Fibroblast of lung (primary cell): ENCODE results near the gene ALDH7A1. TPM values are rescaled to one million over a fixed set of nuclear protein-coding genes. Genes with fewer than 3 reads are reported as not detected.

Experiments used
- DNase-seq, 2 donors: peaks; one replicate each; pipeline versions ENCODE4 v3.0.0 to v3.0.0-alpha.2; 2010; ENCODE audit warnings: low read depth in 2 of 2
- H2AFZ ChIP-seq: 2 replicates; pipeline ENCODE4 v1.5.1; 2012; ENCODE audit warnings: low read length, control low read depth, inconsistent platforms
- H3K27ac ChIP-seq: 2 replicates; pipeline ENCODE4 v1.5.1; 2011; ENCODE audit warnings: low read length, control low read depth; ENCODE audit not compliant: insufficient read depth
- H3K27me3 ChIP-seq: 2 replicates; pipeline ENCODE4 v1.5.1; 2011; ENCODE audit warnings: mild to moderate bottlenecking, low read length; ENCODE audit not compliant: control insufficient read depth, insufficient read depth
- H3K36me3 ChIP-seq: 2 replicates; pipeline ENCODE4 v1.5.1; 2011; ENCODE audit warnings: low read length; ENCODE audit not compliant: control insufficient read depth, insufficient read depth
- H3K4me1 ChIP-seq: 2 replicates; pipeline ENCODE4 v1.5.1; 2011; ENCODE audit warnings: low read length; ENCODE audit not compliant: control insufficient read depth, insufficient read depth; ENCODE audit errors: extremely low read depth
- H3K4me2 ChIP-seq: 2 replicates; pipeline ENCODE4 v1.5.1; 2011; ENCODE audit warnings: low read length, control low read depth; ENCODE audit not compliant: insufficient read depth; ENCODE audit errors: extremely low read depth
- H3K4me3 ChIP-seq, 4 experiments: fragments of 200-600 bp in 1 of 4; sonication (generic) in 1 of 4; replicated peaks in 1 of 4; 2 replicates each; pipeline ENCODE4 v1.5.1; 2011 to 2016; ENCODE audit warnings: low read length in 4 of 4, low read depth in 3 of 4, mild to moderate bottlenecking in 3 of 4, control low read depth in 2 of 4, inconsistent platforms in 1 of 4, mixed read lengths in 1 of 4; ENCODE audit not compliant: insufficient read depth in 1 of 4; ENCODE audit errors: control extremely low read depth in 1 of 4
- H3K79me2 ChIP-seq: 2 replicates; pipeline ENCODE4 v1.5.1; 2012; ENCODE audit warnings: mild to moderate bottlenecking, low read length, inconsistent platforms; ENCODE audit not compliant: control insufficient read depth, insufficient read depth
- H3K9ac ChIP-seq: 2 replicates; pipeline ENCODE4 v1.5.1; 2011; ENCODE audit warnings: mild to moderate bottlenecking, low read length, control low read depth; ENCODE audit not compliant: insufficient read depth
- H3K9me3 ChIP-seq: 2 replicates; pipeline ENCODE4 v1.5.1; 2012; ENCODE audit warnings: low read depth, low read length; ENCODE audit not compliant: control insufficient read depth, insufficient read depth
- H4K20me1 ChIP-seq: 2 replicates; pipeline ENCODE4 v1.5.1; 2011; ENCODE audit warnings: low read length; ENCODE audit not compliant: control insufficient read depth, insufficient read depth; ENCODE audit errors: extremely low read depth
- EZH2 ChIP-seq: IDR thresholded peaks from 2 replicates; pipeline ENCODE4 v1.5.1; 2012; ENCODE audit warnings: low read length, control low read depth, mild to moderate bottlenecking; ENCODE audit errors: missing control alignments
- polyA plus RNA-seq, 2 donors: library from polyadenylated mRNA; depleted of rRNA in 1 of 2; stranded (reverse) in 1 of 2; unstranded in 1 of 2; fragments of >200 nt; gene quantifications; 2 replicates each; pipeline ENCODE4 v1.2.1, GENCODE V29; 2011 to 2012; ENCODE audit warnings: missing spikeins in 1 of 2
- total RNA-seq: library from RNA; depleted of rRNA; stranded (reverse); fragments of >200 nt; gene quantifications from 2 replicates; pipeline ENCODE4 v1.2.1, GENCODE V29; 2014
- TF ChIP-seq, protein P1 (sequence below), 2 donors: IDR thresholded peaks in 1 of 2; conservative IDR thresholded peaks in 1 of 2; 1 replicate in 1 of 2; 2 replicates in 1 of 2; pipeline ENCODE4 v1.5.1; 2011 to 2012; ENCODE audit warnings: low read length in 2 of 2, control low read depth in 1 of 2, inconsistent platforms in 1 of 2, low read depth in 1 of 2, mild to moderate bottlenecking in 1 of 2

Gene ALDH7A1
- total and polyA plus RNA-seq, 2 donors (not counting 1 experiment from before 2014, with no cell fraction given): 44.8 to 53.3 TPM

GRCh38 chr5:126508962-126509279 is 86.1 kb downstream of the ALDH7A1 start:
- H3K27ac ChIP-seq: no peak overlapping the region
- H2AFZ ChIP-seq: peak overlapping the region; percentile 12
- no peak overlapping the region for H3K4me2 ChIP-seq
- no peaks in the 10 kb centered on the region for H3K79me2 ChIP-seq
- no peak for TF ChIP-seq EZH2
- TF ChIP-seq, protein P1, sequence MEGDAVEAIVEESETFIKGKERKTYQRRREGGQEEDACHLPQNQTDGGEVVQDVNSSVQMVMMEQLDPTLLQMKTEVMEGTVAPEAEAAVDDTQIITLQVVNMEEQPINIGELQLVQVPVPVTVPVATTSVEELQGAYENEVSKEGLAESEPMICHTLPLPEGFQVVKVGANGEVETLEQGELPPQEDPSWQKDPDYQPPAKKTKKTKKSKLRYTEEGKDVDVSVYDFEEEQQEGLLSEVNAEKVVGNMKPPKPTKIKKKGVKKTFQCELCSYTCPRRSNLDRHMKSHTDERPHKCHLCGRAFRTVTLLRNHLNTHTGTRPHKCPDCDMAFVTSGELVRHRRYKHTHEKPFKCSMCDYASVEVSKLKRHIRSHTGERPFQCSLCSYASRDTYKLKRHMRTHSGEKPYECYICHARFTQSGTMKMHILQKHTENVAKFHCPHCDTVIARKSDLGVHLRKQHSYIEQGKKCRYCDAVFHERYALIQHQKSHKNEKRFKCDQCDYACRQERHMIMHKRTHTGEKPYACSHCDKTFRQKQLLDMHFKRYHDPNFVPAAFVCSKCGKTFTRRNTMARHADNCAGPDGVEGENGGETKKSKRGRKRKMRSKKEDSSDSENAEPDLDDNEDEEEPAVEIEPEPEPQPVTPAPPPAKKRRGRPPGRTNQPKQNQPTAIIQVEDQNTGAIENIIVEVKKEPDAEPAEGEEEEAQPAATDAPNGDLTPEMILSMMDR (conservative IDR thresholded peaks at IDR 0.05 in 1 of 2, IDR thresholded peaks at IDR 0.05 in 1 of 2; ENCODE audit: low read depth in 1 of 2, low read length in 2 of 2): no peak
- no peaks in the 10 kb centered on the region for H4K20me1 ChIP-seq
- peak in 1 of 2 donors; percentile 44 for DNase-seq
- H3K4me3 ChIP-seq: no peak overlapping the region
- H3K27me3 ChIP-seq: no peaks in the 10 kb centered on the region
- H3K9ac ChIP-seq: no peak overlapping the region
- peaks cover 2% of the 10 kb centered on the region for H3K4me1 ChIP-seq
- no peaks in the 10 kb centered on the region for H3K9me3 ChIP-seq
- no peaks in the 10 kb centered on the region for H3K36me3 ChIP-seq

- Histone ChIP-seq H3K4me1 (peaks cover 6% of the 10 kb centered on the region), H3K4me2 (no peak overlapping the region), H3K79me2 (no peaks in the 10 kb centered on the region), H3K36me3 (no peaks in the 10 kb centered on the region), H2AFZ (peak overlapping the region; percentile 12), H3K27me3 (no peaks in the 10 kb centered on the region), H3K4me3 (no peak overlapping the region), H3K9ac (no peak overlapping the region), H3K27ac (no peak overlapping the region), H3K9me3 (no peaks in the 10 kb centered on the region), H4K20me1 (no peaks in the 10 kb centered on the region)
- no peak for DNase-seq
- TF ChIP-seq EZH2: no peak
- TF ChIP-seq, protein P1 (conservative IDR thresholded peaks at IDR 0.05 in 1 of 2, IDR thresholded peaks at IDR 0.05 in 1 of 2; ENCODE audit: low read depth in 1 of 2, low read length in 2 of 2): no peak
Measured at GRCh38 chr5:126508251-126508961, 86.6 kb downstream of the ALDH7A1 start.

DNA sequence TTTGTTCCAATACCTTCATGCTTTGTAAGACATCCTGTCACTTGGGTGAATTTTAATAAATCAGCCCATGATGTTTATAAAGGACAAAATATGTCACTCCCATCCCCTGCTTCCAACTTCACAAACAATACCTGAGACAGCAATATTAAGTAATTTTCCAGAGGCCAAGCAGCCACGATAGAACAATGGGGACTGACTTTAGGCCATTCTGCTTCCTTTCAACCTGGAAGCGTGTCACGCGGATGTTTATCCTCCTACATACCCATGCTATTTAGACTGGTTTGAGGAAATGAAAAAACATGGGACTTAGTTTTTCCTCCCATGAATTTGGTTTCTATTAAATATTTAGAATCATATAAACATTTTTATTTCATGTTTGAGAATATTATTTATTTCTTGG is 88.9 kb downstream of the ALDH7A1 start:
- Histone ChIP-seq H4K20me1 (no peaks in the 10 kb centered on the region), H3K27ac (no peak overlapping the region), H3K4me3 (no peak overlapping the region), H3K9ac (no peak overlapping the region), H3K9me3 (no peaks in the 10 kb centered on the region), H2AFZ (no peak overlapping the region), H3K4me2 (no peak overlapping the region), H3K27me3 (no peaks in the 10 kb centered on the region), H3K36me3 (no peaks in the 10 kb centered on the region), H3K79me2 (no peaks in the 10 kb centered on the region), H3K4me1 (peaks cover 4% of the 10 kb centered on the region)
- TF ChIP-seq, protein P1 (conservative IDR thresholded peaks at IDR 0.05 in 1 of 2, IDR thresholded peaks at IDR 0.05 in 1 of 2; ENCODE audit: low read depth in 1 of 2, low read length in 2 of 2): no peak
- no peak for TF ChIP-seq EZH2
- DNase-seq: no peak
